IPS-15b (cell line): ENCODE measurements around the gene CALHM4.

Experiments
- H3K27me3 ChIP-seq: one replicate; pipeline ENCODE4 v1.6.1; 2013; ENCODE audit warnings: low read length; ENCODE audit not compliant: control insufficient read depth, insufficient read depth
- H3K36me3 ChIP-seq: one replicate; pipeline ENCODE4 v1.6.1; 2013; ENCODE audit warnings: low read length; ENCODE audit not compliant: control insufficient read depth, insufficient read depth
- H3K4me1 ChIP-seq: one replicate; pipeline ENCODE4 v1.6.1; 2013; ENCODE audit warnings: mild to moderate bottlenecking, low read length; ENCODE audit not compliant: control insufficient read depth, insufficient read depth
- H3K4me3 ChIP-seq: one replicate; pipeline ENCODE4 v1.5.1; 2013; ENCODE audit warnings: low read depth, low read length
- H3K9ac ChIP-seq: one replicate; pipeline ENCODE4 v1.6.1; 2013; ENCODE audit warnings: low read depth, mild to moderate bottlenecking, low read length
- H3K9me3 ChIP-seq: one replicate; pipeline ENCODE4 v1.6.1; 2013; ENCODE audit warnings: mild to moderate bottlenecking, low read length; ENCODE audit not compliant: control insufficient read depth, insufficient read depth

CALHM4 gene

GRCh38 chr6:116524236-116524635 lies 29.3 kb upstream of the CALHM4 start:
- no peaks in the 10 kb centered on the region for H3K36me3 ChIP-seq
- no peaks in the 10 kb centered on the region for H3K27me3 ChIP-seq
- H3K9ac ChIP-seq = no peak overlapping the region
- H3K4me3 ChIP-seq = no peak overlapping the region
- no peaks in the 10 kb centered on the region for H3K9me3 ChIP-seq
- H3K4me1 ChIP-seq = peaks cover 6% of the 10 kb centered on the region

GRCh38 chr6:116528133-116528532 lies 25.4 kb upstream of the CALHM4 start:
- no peak overlapping the region for H3K9ac ChIP-seq
- no peak overlapping the region for H3K4me3 ChIP-seq
- no peaks in the 10 kb centered on the region for H3K9me3 ChIP-seq
- no peaks in the 10 kb centered on the region for H3K36me3 ChIP-seq
- H3K27me3 ChIP-seq = no peaks in the 10 kb centered on the region
- H3K4me1 ChIP-seq = peaks cover 19% of the 10 kb centered on the region

GRCh38 chr6:116528780-116529179 lies 24.8 kb upstream of the CALHM4 start:
- H3K36me3 ChIP-seq = no peaks in the 10 kb centered on the region
- peaks cover 23% of the 10 kb centered on the region for H3K4me1 ChIP-seq
- H3K9me3 ChIP-seq = no peaks in the 10 kb centered on the region
- H3K9ac ChIP-seq = no peak overlapping the region
- no peak overlapping the region for H3K4me3 ChIP-seq
- H3K27me3 ChIP-seq = no peaks in the 10 kb centered on the region

GRCh38 chr6:116529466-116530290 lies 23.9 kb upstream of the CALHM4 start:
- Histone ChIP-seq H3K9me3 (no peaks in the 10 kb centered on the region), H3K36me3 (no peaks in the 10 kb centered on the region), H3K4me3 (no peak overlapping the region), H3K9ac (no peak overlapping the region), H3K4me1 (peaks cover 25% of the 10 kb centered on the region), H3K27me3 (no peaks in the 10 kb centered on the region)

GRCh38 chr6:116530436-116530835 lies 23.1 kb upstream of the CALHM4 start:
- no peak overlapping the region for H3K4me3 ChIP-seq
- no peaks in the 10 kb centered on the region for H3K36me3 ChIP-seq
- no peaks in the 10 kb centered on the region for H3K27me3 ChIP-seq
- H3K4me1 ChIP-seq = peaks cover 25% of the 10 kb centered on the region
- H3K9me3 ChIP-seq = no peaks in the 10 kb centered on the region
- no peak overlapping the region for H3K9ac ChIP-seq

GRCh38 chr6:116531675-116532570 lies 21.6 kb upstream of the CALHM4 start:
- Histone ChIP-seq H3K9ac (no peak overlapping the region), H3K36me3 (no peaks in the 10 kb centered on the region), H3K4me1 (peaks cover 25% of the 10 kb centered on the region), H3K27me3 (no peaks in the 10 kb centered on the region), H3K4me3 (no peak overlapping the region), H3K9me3 (no peaks in the 10 kb centered on the region)

- Histone ChIP-seq H3K9ac (no peak overlapping the region), H3K4me1 (peaks cover 25% of the 10 kb centered on the region)
Observed at GRCh38 chr6:116533233-116533957, 20.2 kb upstream of the CALHM4 start.

GRCh38 chr6:116535109-116535508 lies 18.4 kb upstream of the CALHM4 start:
- H3K9ac ChIP-seq = no peak overlapping the region
- H3K4me3 ChIP-seq = no peak overlapping the region
- H3K9me3 ChIP-seq = no peaks in the 10 kb centered on the region
- no peaks in the 10 kb centered on the region for H3K27me3 ChIP-seq
- H3K36me3 ChIP-seq = no peaks in the 10 kb centered on the region
- peaks cover 12% of the 10 kb centered on the region for H3K4me1 ChIP-seq

More at GRCh38 chr6:116533233-116533957, 20.2 kb upstream of the CALHM4 start:
- Histone ChIP-seq H3K9me3 (no peaks in the 10 kb centered on the region), H3K27me3 (no peaks in the 10 kb centered on the region), H3K36me3 (no peaks in the 10 kb centered on the region), H3K4me3 (no peak overlapping the region)

GRCh38 chr6:116536216-116536621 lies 17.3 kb upstream of the CALHM4 start:
- Histone ChIP-seq H3K9ac (no peak overlapping the region), H3K4me1 (peaks cover 8% of the 10 kb centered on the region), H3K36me3 (no peaks in the 10 kb centered on the region), H3K27me3 (no peaks in the 10 kb centered on the region), H3K4me3 (no peak overlapping the region), H3K9me3 (no peaks in the 10 kb centered on the region)

- Histone ChIP-seq H3K27me3 (no peaks in the 10 kb centered on the region), H3K36me3 (no peaks in the 10 kb centered on the region), H3K9me3 (no peaks in the 10 kb centered on the region), H3K9ac (no peak overlapping the region), H3K4me3 (no peak overlapping the region), H3K4me1 (no peaks in the 10 kb centered on the region)
Observed at GRCh38 chr6:116542426-116542825, 11.1 kb upstream of the CALHM4 start.

- no peaks in the 10 kb centered on the region for H3K4me1 ChIP-seq
- no peaks in the 10 kb centered on the region for H3K27me3 ChIP-seq
- no peak overlapping the region for H3K9ac ChIP-seq
- no peaks in the 10 kb centered on the region for H3K36me3 ChIP-seq
- H3K4me3 ChIP-seq = no peak overlapping the region
- H3K9me3 ChIP-seq = no peaks in the 10 kb centered on the region
Observed at GRCh38 chr6:116543149-116543548, 10.4 kb upstream of the CALHM4 start.
